ENCODE results near the gene GRM3. TPM values are rescaled to one million over a fixed set of nuclear protein-coding genes. Genes with fewer than 3 reads are reported as not detected.

GRM3 gene
- total and polyA plus RNA-seq, 2 of the 8 experiments (the other 6 are each of a cell fraction or from before 2014, with no cell fraction given), result 3.1 to 4.2 TPM

DNA sequence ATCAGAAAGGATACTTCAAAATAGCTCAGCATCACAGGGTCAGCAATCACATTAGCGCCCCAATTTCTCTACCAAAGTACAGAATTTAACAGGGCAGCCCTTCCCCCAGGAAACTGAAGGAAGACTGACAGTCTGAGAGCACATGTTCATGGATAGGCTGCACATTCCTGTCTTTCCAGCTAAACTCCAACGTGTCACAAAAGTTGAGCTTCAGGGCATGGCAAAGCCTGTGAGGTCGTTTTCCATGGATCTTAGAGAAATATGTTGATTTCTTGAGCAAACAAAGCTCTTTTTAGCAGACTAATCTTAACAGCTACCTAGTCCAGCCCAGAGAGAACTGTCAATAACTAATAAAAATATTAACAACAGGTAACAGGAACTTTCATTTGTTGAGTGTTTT is 207.9 kb downstream of the GRM3 start:
- CTCF ChIA-PET (ENCODE audit: partially characterized antibody), result interaction anchor here (0.9 to 1.3 kb wide), 4 partner anchors 10 to 254 kb away, joined by 3 to 4 read pairs (median 3); no protein-coding TSS in a partner anchor
- POLR2A ChIA-PET (ENCODE audit: partially characterized antibody), result no interaction called here
- TF ChIP-seq CTBP2 (IDR thresholded peaks at IDR 0.05; ENCODE audit: borderline replicate concordance, insufficient read depth, insufficient read length, low read length) (no peak), SP2 (IDR thresholded peaks at IDR 0.05; ENCODE audit: low read length) (no peak), RNF2 (IDR thresholded peaks at IDR 0.05; ENCODE audit: borderline replicate concordance, low read depth, low read length, missing control alignments, poor library complexity, severe bottlenecking) (no peak)
- TF ChIP-seq, protein P1, sequence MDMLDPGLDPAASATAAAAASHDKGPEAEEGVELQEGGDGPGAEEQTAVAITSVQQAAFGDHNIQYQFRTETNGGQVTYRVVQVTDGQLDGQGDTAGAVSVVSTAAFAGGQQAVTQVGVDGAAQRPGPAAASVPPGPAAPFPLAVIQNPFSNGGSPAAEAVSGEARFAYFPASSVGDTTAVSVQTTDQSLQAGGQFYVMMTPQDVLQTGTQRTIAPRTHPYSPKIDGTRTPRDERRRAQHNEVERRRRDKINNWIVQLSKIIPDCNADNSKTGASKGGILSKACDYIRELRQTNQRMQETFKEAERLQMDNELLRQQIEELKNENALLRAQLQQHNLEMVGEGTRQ (IDR thresholded peaks at IDR 0.05; ENCODE audit: low read length), result no peak

More for the DNA sequence above, 207.9 kb downstream of the GRM3 start:
- Histone ChIP-seq H3K18ac (ENCODE audit: extremely low read depth, low read length) (no peak overlapping the region), H3K4me2 (ENCODE audit: insufficient read depth in 1 of 2, low read depth in 2 of 2, low read length in 2 of 2) (no peak overlapping the region), H3K79me2 (ENCODE audit: control insufficient read depth in 1 of 2, insufficient read depth in 2 of 2, low read length in 2 of 2) (no peaks in the 10 kb centered on the region), H3K23ac (ENCODE audit: insufficient read length) (no peak overlapping the region), H3K9me3 (ENCODE audit: insufficient read depth in 2 of 2, low read depth in 1 of 2, low read length in 1 of 2) (no peaks in the 10 kb centered on the region), H3K36me3 (ENCODE audit: control insufficient read depth in 2 of 4, insufficient read depth in 4 of 4, low read length in 3 of 4) (no peaks in the 10 kb centered on the region), H3K9ac (replicated peaks in 1 of 4; ENCODE audit: extremely low read depth in 1 of 4, low read depth in 3 of 4, low read length in 3 of 4) (no peak overlapping the region), H3K4me1 (replicated peaks in 1 of 4; ENCODE audit: control insufficient read depth in 3 of 4, insufficient read depth in 4 of 4, low read length in 3 of 4) (peaks cover 0 to 4% (median 3%) of the 10 kb centered on the region in 4 experiments; a peak in 4 of 7 replicates), H4K5ac (ENCODE audit: insufficient read length, low read depth, low read length) (no peak overlapping the region), H3K4me3 (ENCODE audit: extremely low read depth in 1 of 4, insufficient read depth in 2 of 4, low read depth in 3 of 4, low read length in 4 of 4) (no peak overlapping the region), H4K91ac (replicated peaks; ENCODE audit: insufficient read length, low read length) (no peak overlapping the region), H3K14ac (ENCODE audit: insufficient read length) (no peak overlapping the region), H2BK12ac (ENCODE audit: low read depth, low read length) (no peak overlapping the region), H3K4ac (replicated peaks; ENCODE audit: insufficient read length, low read depth, low read length) (no peak overlapping the region), H2AK5ac (ENCODE audit: low read depth, low read length) (no peak overlapping the region), H3K27ac (ENCODE audit: low read depth, low read length) (no peak overlapping the region), H3K79me1 (ENCODE audit: low read depth, low read length) (no peaks in the 10 kb centered on the region), H2AFZ (ENCODE audit: low read length) (no peak overlapping the region), H4K20me1 (replicated peaks in 1 of 2; ENCODE audit: control insufficient read depth in 1 of 2, insufficient read depth in 2 of 2, low read length in 2 of 2) (no peaks in the 10 kb centered on the region), H4K8ac (ENCODE audit: extremely low read depth, insufficient read depth, low read length) (no peak overlapping the region), H2BK15ac (ENCODE audit: low read length) (no peak overlapping the region), H3K56ac (replicated peaks; ENCODE audit: insufficient read length, low read depth, low read length) (no peak overlapping the region), H2BK5ac (ENCODE audit: low read depth, low read length) (no peak overlapping the region), H3K27me3 (replicated peaks in 1 of 4; ENCODE audit: control insufficient read depth in 3 of 4, extremely low read depth in 1 of 4, insufficient read depth in 3 of 4, low read length in 3 of 4) (no peaks in the 10 kb centered on the region), H3K23me2 (ENCODE audit: low read depth, low read length) (no peaks in the 10 kb centered on the region), H2BK20ac (ENCODE audit: low read length) (no peak overlapping the region), H2BK120ac (replicated peaks; ENCODE audit: low read depth, low read length) (no peak overlapping the region)
- DNase-seq (ENCODE audit: low read depth in 1 of 2, low spot score in 2 of 2), result no peak
- no peak for FAIRE-seq
- 75% methylated on average over 3 of the region's 3 CpGs; no CpG with 5 or more reads in 1 of the 2 experiments for WGBS, 2 experiments (ENCODE audit: extremely low coverage in 1 of 2, insufficient coverage in 1 of 2, insufficient read length in 1 of 2, insufficient replicate concordance in 2 of 2, low coverage in 1 of 2, low lambda C conversion rate in 2 of 2, missing lambda C conversion rate in 1 of 2)

Measured in H1 (cell line).